ENCODE data around the gene DPRX. TPM values are rescaled to one million over a fixed set of nuclear protein-coding genes. Genes with fewer than 3 reads are reported as not detected.

DPRX gene
- total and polyA plus RNA-seq, 2 of the 13 experiments (the other 11 are each of a cell fraction or from before 2014, with no cell fraction given), result not detected

DNA sequence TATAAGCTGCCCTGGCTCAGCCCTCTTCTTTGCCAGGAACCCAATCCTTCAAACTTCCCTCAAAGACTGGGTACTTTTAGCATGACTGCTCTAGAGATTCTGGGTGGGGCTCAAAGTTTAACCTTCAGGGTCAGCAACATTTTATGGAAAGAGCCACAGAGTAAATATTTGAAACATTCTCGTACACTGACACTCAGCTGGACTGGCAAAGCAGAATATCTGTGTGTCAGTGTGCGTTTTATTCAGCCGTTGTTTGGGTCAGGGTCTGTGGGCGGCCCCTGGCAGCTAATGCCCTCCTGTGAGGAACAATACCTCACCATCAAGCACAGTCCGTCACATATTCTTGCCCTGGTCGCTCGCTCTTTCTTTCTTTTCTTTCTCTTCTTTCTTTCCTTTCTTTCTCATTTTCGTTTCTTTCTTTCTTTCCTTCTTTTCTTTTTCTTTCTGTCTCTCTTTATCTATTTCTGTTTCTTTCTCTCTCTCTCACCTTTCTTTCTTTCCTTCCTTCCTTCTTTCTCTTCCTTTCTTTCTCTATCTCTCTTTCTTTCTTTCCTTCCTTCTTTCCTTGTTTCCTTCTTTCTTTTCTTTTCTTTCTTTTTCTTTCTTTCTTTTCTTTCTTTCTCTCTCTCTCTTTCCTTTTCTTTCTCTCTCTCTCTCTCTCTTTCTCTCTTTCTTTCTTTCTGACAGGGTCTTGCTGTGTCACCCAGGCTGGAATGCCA is 10.7 kb downstream of the DPRX start (continued):
- TF ChIP-seq ZNF121 (CRISPR knock-in tag; IDR thresholded peaks at IDR 0.05) (peak; percentile 54; the same call in 1 of the 2 replicates), PRPF4 (IDR thresholded peaks at IDR 0.05; ENCODE audit: low read depth, low read length, poor library complexity, severe bottlenecking) (no peak), ERF (CRISPR knock-in tag; IDR thresholded peaks at IDR 0.05) (0 out of 2 replicates have a peak, but pooled peaks have one; percentile 35), LCORL (IDR thresholded peaks at IDR 0.05) (no peak), LCORL (CRISPR knock-in tag; IDR thresholded peaks at IDR 0.05) (no peak), ZNF562 (CRISPR knock-in tag; IDR thresholded peaks at IDR 0.05; ENCODE audit: borderline replicate concordance) (no peak), GTF2F1 (IDR thresholded peaks at IDR 0.05; ENCODE audit: low read length) (no peak), ZBTB1 (CRISPR knock-in tag; IDR thresholded peaks at IDR 0.05; ENCODE audit: borderline replicate concordance) (no peak), TEAD3 (CRISPR knock-in tag; optimal IDR thresholded peaks at IDR 0.05; ENCODE audit: borderline replicate concordance) (peak; percentile 45), HNF4A (CRISPR knock-in tag; IDR thresholded peaks at IDR 0.05) (peak; percentile 46), HDAC6 (IDR thresholded peaks at IDR 0.05; ENCODE audit: low read depth, low read length) (no peak), KDM6A (CRISPR knock-in tag; IDR thresholded peaks at IDR 0.05; ENCODE audit: low read depth) (no peak), ARNT2 (CRISPR knock-in tag; IDR thresholded peaks at IDR 0.05; ENCODE audit: low read depth) (no peak), ZNF33B (CRISPR knock-in tag; IDR thresholded peaks at IDR 0.05) (no peak), SALL1 (CRISPR knock-in tag; IDR thresholded peaks at IDR 0.05) (peak; percentile 61), ESRRA (CRISPR knock-in tag; IDR thresholded peaks at IDR 0.05; ENCODE audit: low read depth) (0 out of 2 replicates have a peak, but pooled peaks have one; percentile 28), SRSF9 (IDR thresholded peaks at IDR 0.05; ENCODE audit: borderline replicate concordance, insufficient read depth, low read depth, low read length, poor library complexity, severe bottlenecking) (no peak), ZNF616 (CRISPR knock-in tag; IDR thresholded peaks at IDR 0.05; ENCODE audit: low read depth) (no peak), TBX3 (IDR thresholded peaks at IDR 0.05; ENCODE audit: borderline replicate concordance) (no peak), ZNF746 (CRISPR knock-in tag; IDR thresholded peaks at IDR 0.05) (no peak), RNF2 (conservative IDR thresholded peaks at IDR 0.05; ENCODE audit: low read depth) (no peak)
- TF ChIP-seq, protein P1, sequence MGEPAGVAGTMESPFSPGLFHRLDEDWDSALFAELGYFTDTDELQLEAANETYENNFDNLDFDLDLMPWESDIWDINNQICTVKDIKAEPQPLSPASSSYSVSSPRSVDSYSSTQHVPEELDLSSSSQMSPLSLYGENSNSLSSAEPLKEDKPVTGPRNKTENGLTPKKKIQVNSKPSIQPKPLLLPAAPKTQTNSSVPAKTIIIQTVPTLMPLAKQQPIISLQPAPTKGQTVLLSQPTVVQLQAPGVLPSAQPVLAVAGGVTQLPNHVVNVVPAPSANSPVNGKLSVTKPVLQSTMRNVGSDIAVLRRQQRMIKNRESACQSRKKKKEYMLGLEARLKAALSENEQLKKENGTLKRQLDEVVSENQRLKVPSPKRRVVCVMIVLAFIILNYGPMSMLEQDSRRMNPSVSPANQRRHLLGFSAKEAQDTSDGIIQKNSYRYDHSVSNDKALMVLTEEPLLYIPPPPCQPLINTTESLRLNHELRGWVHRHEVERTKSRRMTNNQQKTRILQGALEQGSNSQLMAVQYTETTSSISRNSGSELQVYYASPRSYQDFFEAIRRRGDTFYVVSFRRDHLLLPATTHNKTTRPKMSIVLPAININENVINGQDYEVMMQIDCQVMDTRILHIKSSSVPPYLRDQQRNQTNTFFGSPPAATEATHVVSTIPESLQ (CRISPR knock-in tag; conservative IDR thresholded peaks at IDR 0.05), result no peak
- TF ChIP-seq, protein P2, sequence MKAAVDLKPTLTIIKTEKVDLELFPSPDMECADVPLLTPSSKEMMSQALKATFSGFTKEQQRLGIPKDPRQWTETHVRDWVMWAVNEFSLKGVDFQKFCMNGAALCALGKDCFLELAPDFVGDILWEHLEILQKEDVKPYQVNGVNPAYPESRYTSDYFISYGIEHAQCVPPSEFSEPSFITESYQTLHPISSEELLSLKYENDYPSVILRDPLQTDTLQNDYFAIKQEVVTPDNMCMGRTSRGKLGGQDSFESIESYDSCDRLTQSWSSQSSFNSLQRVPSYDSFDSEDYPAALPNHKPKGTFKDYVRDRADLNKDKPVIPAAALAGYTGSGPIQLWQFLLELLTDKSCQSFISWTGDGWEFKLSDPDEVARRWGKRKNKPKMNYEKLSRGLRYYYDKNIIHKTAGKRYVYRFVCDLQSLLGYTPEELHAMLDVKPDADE (CRISPR knock-in tag; IDR thresholded peaks at IDR 0.05), result no peak
- TF ChIP-seq, protein P3, sequence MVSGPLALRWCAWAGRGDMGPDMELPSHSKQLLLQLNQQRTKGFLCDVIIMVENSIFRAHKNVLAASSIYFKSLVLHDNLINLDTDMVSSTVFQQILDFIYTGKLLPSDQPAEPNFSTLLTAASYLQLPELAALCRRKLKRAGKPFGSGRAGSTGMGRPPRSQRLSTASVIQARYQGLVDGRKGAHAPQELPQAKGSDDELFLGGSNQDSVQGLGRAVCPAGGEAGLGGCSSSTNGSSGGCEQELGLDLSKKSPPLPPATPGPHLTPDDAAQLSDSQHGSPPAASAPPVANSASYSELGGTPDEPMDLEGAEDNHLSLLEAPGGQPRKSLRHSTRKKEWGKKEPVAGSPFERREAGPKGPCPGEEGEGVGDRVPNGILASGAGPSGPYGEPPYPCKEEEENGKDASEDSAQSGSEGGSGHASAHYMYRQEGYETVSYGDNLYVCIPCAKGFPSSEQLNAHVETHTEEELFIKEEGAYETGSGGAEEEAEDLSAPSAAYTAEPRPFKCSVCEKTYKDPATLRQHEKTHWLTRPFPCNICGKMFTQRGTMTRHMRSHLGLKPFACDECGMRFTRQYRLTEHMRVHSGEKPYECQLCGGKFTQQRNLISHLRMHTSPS (CRISPR knock-in tag; IDR thresholded peaks at IDR 0.05; ENCODE audit: low read depth), result peak; percentile 72
- TF ChIP-seq, protein P4, sequence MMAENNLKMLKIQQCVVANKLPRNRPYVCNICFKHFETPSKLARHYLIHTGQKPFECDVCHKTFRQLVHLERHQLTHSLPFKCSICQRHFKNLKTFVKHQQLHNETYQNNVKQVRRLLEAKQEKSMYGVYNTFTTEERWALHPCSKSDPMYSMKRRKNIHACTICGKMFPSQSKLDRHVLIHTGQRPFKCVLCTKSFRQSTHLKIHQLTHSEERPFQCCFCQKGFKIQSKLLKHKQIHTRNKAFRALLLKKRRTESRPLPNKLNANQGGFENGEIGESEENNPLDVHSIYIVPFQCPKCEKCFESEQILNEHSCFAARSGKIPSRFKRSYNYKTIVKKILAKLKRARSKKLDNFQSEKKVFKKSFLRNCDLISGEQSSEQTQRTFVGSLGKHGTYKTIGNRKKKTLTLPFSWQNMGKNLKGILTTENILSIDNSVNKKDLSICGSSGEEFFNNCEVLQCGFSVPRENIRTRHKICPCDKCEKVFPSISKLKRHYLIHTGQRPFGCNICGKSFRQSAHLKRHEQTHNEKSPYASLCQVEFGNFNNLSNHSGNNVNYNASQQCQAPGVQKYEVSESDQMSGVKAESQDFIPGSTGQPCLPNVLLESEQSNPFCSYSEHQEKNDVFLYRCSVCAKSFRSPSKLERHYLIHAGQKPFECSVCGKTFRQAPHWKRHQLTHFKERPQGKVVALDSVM (CRISPR knock-in tag; IDR thresholded peaks at IDR 0.05), result 0 out of 2 replicates have a peak, but pooled peaks have one; percentile 35
